SK-N-SH treated with all-trans-retinoic acid at 6 μM for 48 hours (cell line): ENCODE data around the gene POMP.
"Not testable (repeated sequence)": the region's sequence is repeated elsewhere in the genome, so short reads cannot be mapped to it uniquely, and the experiment has no call there.

Experiments used
- ARNTL ChIP-seq: fragments of 450-650 bp; formaldehyde crosslinking; IDR thresholded peaks from 2 replicates; pipeline ENCODE4 v1.5.0; 2020; ENCODE audit warnings: low read depth, mild to moderate bottlenecking, moderate library complexity, borderline replicate concordance
- BACH2 ChIP-seq: fragments of 250-450 bp; sonication (Bioruptor Pico); IDR thresholded peaks from 2 replicates; pipeline ENCODE4 v1.9.0; 2021; ENCODE audit warnings: mild to moderate bottlenecking, borderline replicate concordance
- ESRRG ChIP-seq: fragments of 250-450 bp; sonication (Bioruptor Pico); IDR thresholded peaks from 2 replicates; pipeline ENCODE4 v1.6.1; 2021; ENCODE audit warnings: mild to moderate bottlenecking
- OSR1 ChIP-seq: fragments of 250-450 bp; sonication (Bioruptor Pico); IDR thresholded peaks from 2 replicates; pipeline ENCODE4 v1.8.0; 2022; ENCODE audit warnings: moderate library complexity, mild to moderate bottlenecking, inconsistent platforms
- TCF4 ChIP-seq: fragments of 250-450 bp; sonication (Bioruptor Pico); IDR thresholded peaks from 2 replicates; pipeline ENCODE4 v1.8.0; 2021; ENCODE audit warnings: mild to moderate bottlenecking, moderate library complexity, borderline replicate concordance
- TOX ChIP-seq: fragments of 250-450 bp; sonication (Bioruptor Pico); IDR thresholded peaks from 2 replicates; pipeline ENCODE4 v1.8.0; 2021; ENCODE audit warnings: mild to moderate bottlenecking, moderate library complexity, borderline replicate concordance
- ZFP3 ChIP-seq: fragments of 250-450 bp; sonication (Bioruptor Pico); IDR thresholded peaks from 2 replicates; pipeline ENCODE4 v1.5.0; 2020; ENCODE audit warnings: mild to moderate bottlenecking, moderate library complexity
- ZFP30 ChIP-seq: fragments of 450-650 bp; formaldehyde crosslinking; IDR thresholded peaks from 2 replicates; pipeline ENCODE4 v1.5.0; 2022; ENCODE audit warnings: mild to moderate bottlenecking, moderate library complexity
- TF ChIP-seq, protein P1 (sequence below): fragments of 250-450 bp; sonication (Bioruptor Pico); IDR thresholded peaks from 2 replicates; pipeline ENCODE4 v1.8.0; 2021; ENCODE audit warnings: low read depth, mild to moderate bottlenecking, moderate library complexity, borderline replicate concordance
- TF ChIP-seq, protein P2 (sequence below): fragments of 250-450 bp; sonication (Bioruptor Pico); IDR thresholded peaks from 2 replicates; pipeline ENCODE4 v1.5.0; 2020; ENCODE audit warnings: mild to moderate bottlenecking, moderate library complexity
- TF ChIP-seq, protein P3 (sequence below): fragments of 250-450 bp; sonication (Bioruptor Pico); IDR thresholded peaks from 2 replicates; pipeline ENCODE4 v1.5.1; 2021; ENCODE audit warnings: mild to moderate bottlenecking, moderate library complexity
- TF ChIP-seq, protein P4 (sequence below): fragments of 250-450 bp; sonication (Bioruptor Pico); IDR thresholded peaks from 2 replicates; pipeline ENCODE4 v1.8.0; 2020; ENCODE audit warnings: mild to moderate bottlenecking, moderate library complexity, borderline replicate concordance

DNA sequence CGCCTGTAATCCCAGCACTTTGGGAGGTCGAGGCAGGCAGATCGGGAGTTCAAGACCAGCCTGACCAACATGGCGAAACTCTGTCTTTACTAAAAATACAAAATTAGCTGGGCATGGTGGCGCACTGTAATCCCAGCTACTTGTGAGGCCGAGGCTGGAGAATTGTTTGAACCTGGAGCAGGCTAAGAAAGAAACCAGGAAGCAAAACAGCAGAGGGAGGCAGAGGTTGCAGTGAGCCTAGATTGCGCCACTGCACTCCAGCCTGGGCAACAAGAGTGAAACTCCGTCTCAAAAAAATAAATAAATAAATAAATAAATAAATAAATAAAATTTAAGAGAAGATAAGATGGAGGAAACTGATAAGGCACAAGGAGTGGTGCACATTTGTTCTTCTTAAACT, 24.2 kb downstream of the POMP start:
- TF ChIP-seq OSR1 (CRISPR knock-in tag); TOX (CRISPR knock-in tag); TCF4; ZFP3 (CRISPR knock-in tag); ARNTL (CRISPR knock-in tag); ESRRG (CRISPR knock-in tag); BACH2; ZFP30: not testable (repeated sequence)
- TF ChIP-seq, protein P1, sequence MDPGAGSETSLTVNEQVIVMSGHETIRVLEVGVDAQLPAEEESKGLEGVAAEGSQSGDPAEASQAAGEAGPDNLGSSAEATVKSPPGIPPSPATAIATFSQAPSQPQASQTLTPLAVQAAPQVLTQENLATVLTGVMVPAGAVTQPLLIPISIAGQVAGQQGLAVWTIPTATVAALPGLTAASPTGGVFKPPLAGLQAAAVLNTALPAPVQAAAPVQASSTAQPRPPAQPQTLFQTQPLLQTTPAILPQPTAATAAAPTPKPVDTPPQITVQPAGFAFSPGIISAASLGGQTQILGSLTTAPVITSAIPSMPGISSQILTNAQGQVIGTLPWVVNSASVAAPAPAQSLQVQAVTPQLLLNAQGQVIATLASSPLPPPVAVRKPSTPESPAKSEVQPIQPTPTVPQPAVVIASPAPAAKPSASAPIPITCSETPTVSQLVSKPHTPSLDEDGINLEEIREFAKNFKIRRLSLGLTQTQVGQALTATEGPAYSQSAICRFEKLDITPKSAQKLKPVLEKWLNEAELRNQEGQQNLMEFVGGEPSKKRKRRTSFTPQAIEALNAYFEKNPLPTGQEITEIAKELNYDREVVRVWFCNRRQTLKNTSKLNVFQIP (CRISPR knock-in tag) = not testable (repeated sequence)
- TF ChIP-seq, protein P2, sequence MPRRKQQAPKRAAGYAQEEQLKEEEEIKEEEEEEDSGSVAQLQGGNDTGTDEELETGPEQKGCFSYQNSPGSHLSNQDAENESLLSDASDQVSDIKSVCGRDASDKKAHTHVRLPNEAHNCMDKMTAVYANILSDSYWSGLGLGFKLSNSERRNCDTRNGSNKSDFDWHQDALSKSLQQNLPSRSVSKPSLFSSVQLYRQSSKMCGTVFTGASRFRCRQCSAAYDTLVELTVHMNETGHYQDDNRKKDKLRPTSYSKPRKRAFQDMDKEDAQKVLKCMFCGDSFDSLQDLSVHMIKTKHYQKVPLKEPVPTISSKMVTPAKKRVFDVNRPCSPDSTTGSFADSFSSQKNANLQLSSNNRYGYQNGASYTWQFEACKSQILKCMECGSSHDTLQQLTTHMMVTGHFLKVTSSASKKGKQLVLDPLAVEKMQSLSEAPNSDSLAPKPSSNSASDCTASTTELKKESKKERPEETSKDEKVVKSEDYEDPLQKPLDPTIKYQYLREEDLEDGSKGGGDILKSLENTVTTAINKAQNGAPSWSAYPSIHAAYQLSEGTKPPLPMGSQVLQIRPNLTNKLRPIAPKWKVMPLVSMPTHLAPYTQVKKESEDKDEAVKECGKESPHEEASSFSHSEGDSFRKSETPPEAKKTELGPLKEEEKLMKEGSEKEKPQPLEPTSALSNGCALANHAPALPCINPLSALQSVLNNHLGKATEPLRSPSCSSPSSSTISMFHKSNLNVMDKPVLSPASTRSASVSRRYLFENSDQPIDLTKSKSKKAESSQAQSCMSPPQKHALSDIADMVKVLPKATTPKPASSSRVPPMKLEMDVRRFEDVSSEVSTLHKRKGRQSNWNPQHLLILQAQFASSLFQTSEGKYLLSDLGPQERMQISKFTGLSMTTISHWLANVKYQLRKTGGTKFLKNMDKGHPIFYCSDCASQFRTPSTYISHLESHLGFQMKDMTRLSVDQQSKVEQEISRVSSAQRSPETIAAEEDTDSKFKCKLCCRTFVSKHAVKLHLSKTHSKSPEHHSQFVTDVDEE (CRISPR knock-in tag) = not testable (repeated sequence)
- TF ChIP-seq, protein P3, sequence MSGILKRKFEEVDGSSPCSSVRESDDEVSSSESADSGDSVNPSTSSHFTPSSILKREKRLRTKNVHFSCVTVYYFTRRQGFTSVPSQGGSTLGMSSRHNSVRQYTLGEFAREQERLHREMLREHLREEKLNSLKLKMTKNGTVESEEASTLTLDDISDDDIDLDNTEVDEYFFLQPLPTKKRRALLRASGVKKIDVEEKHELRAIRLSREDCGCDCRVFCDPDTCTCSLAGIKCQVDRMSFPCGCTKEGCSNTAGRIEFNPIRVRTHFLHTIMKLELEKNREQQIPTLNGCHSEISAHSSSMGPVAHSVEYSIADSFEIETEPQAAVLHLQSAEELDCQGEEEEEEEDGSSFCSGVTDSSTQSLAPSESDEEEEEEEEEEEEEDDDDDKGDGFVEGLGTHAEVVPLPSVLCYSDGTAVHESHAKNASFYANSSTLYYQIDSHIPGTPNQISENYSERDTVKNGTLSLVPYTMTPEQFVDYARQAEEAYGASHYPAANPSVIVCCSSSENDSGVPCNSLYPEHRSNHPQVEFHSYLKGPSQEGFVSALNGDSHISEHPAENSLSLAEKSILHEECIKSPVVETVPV (CRISPR knock-in tag) = not testable (repeated sequence)
- TF ChIP-seq, protein P4, sequence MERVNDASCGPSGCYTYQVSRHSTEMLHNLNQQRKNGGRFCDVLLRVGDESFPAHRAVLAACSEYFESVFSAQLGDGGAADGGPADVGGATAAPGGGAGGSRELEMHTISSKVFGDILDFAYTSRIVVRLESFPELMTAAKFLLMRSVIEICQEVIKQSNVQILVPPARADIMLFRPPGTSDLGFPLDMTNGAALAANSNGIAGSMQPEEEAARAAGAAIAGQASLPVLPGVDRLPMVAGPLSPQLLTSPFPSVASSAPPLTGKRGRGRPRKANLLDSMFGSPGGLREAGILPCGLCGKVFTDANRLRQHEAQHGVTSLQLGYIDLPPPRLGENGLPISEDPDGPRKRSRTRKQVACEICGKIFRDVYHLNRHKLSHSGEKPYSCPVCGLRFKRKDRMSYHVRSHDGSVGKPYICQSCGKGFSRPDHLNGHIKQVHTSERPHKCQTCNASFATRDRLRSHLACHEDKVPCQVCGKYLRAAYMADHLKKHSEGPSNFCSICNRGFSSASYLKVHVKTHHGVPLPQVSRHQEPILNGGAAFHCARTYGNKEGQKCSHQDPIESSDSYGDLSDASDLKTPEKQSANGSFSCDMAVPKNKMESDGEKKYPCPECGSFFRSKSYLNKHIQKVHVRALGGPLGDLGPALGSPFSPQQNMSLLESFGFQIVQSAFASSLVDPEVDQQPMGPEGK (CRISPR knock-in tag) = not testable (repeated sequence)
